Immature natural killer cell (primary cell): ENCODE results near the gene UTS2R. TPM values are rescaled to one million over a fixed set of nuclear protein-coding genes. Genes with fewer than 3 reads are reported as not detected.
"Not testable (repeated sequence)": the region's sequence is repeated elsewhere in the genome, so short reads cannot be mapped to it uniquely, and the experiment has no call there.

Experiments used
- DNase-seq, 3 donors: peaks; one replicate each; pipeline ENCODE4 v3.0.0; 2022; ENCODE audit warnings: mixed read lengths in 1 of 3
- H3K27ac Mint-ChIP-seq, 6 donors: one replicate each; pipeline ENCODE4 v1.8.0; 2020; ENCODE audit warnings: mixed read lengths in 6 of 6, mild to moderate bottlenecking in 5 of 6, inconsistent platforms in 4 of 6, moderate library complexity in 3 of 6
- H3K27me3 Mint-ChIP-seq, 3 donors: one replicate each; pipeline ENCODE4 v1.8.0; 2020 to 2021; ENCODE audit warnings: low read depth in 3 of 3, mild to moderate bottlenecking in 3 of 3, mixed read lengths in 3 of 3, moderate library complexity in 3 of 3, inconsistent platforms in 1 of 3
- H3K36me3 Mint-ChIP-seq, 3 donors: one replicate each; pipeline ENCODE4 v1.8.0; 2020; ENCODE audit warnings: mixed read lengths in 3 of 3, inconsistent platforms in 2 of 3, mild to moderate bottlenecking in 2 of 3
- H3K4me1 Mint-ChIP-seq, 2 donors: one replicate each; pipeline ENCODE4 v1.8.0; 2020; ENCODE audit warnings: inconsistent platforms in 2 of 2, mild to moderate bottlenecking in 2 of 2, mixed read lengths in 2 of 2, moderate library complexity in 1 of 2
- H3K4me3 Mint-ChIP-seq, 5 donors: one replicate each; pipeline ENCODE4 v1.8.0; 2020; ENCODE audit warnings: mild to moderate bottlenecking in 5 of 5, mixed read lengths in 5 of 5, inconsistent platforms in 3 of 5, moderate library complexity in 3 of 5
- H3K9me3 Mint-ChIP-seq, 6 donors: one replicate each; pipeline ENCODE4 v1.8.0; 2020; ENCODE audit warnings: mild to moderate bottlenecking in 6 of 6, mixed read lengths in 6 of 6, inconsistent platforms in 4 of 6, moderate library complexity in 3 of 6
- polyA plus RNA-seq, 3 donors: library from polyadenylated mRNA; unstranded; fragments of 300-500 nt; fragmentation: Illumina TruSeq; gene quantifications; one replicate each; pipeline ENCODE4 v1.2.3, GENCODE V29; 2021

The UTS2R gene
- polyA plus RNA-seq, 3 donors from 2014 or later: not detected

GRCh38 chr17:82355770-82356427, 15.7 kb upstream of the UTS2R start:
- H3K4me1 Mint-ChIP-seq: peaks cover 2 to 9% of the 10 kb centered on the region in 2 donors
- H3K36me3 Mint-ChIP-seq: no peaks in the 10 kb centered on the region
- no peaks in the 10 kb centered on the region for H3K9me3 Mint-ChIP-seq
- peaks cover 0 to 7% (median 3%) of the 10 kb centered on the region in 3 donors for H3K27me3 Mint-ChIP-seq
- no peak overlapping the region for H3K4me3 Mint-ChIP-seq
- H3K27ac Mint-ChIP-seq: no peak overlapping the region
- DNase-seq: no peak

GRCh38 chr17:82356845-82357355, 14.7 kb upstream of the UTS2R start:
- no peak for DNase-seq
- Mint-ChIP-seq H3K4me3 (no peak overlapping the region), H3K27ac (no peak overlapping the region), H3K4me1 (peaks cover 2 to 9% of the 10 kb centered on the region in 2 donors), H3K27me3 (peaks cover 0 to 7% (median 3%) of the 10 kb centered on the region in 3 donors), H3K36me3 (no peaks in the 10 kb centered on the region), H3K9me3 (no peaks in the 10 kb centered on the region)

- Mint-ChIP-seq H3K27ac (no peak overlapping the region), H3K27me3 (peaks cover 0 to 5% (median 3%) of the 10 kb centered on the region in 3 donors), H3K36me3 (no peaks in the 10 kb centered on the region), H3K4me1 (peaks cover 2 to 9% of the 10 kb centered on the region in 2 donors), H3K9me3 (no peaks in the 10 kb centered on the region), H3K4me3 (no peak overlapping the region)
- DNase-seq: no peak
These were observed 14.2 kb upstream of the UTS2R start for GRCh38 chr17:82357394-82357793.

GRCh38 chr17:82358465-82359350, 12.9 kb upstream of the UTS2R start, which contains the start of gene TEX19:
Gene TEX19 (plus strand): TSS chr17:82359247. CDS start chr17:82362151, 2,904 bp downstream.
- no peaks in the 10 kb centered on the region for H3K9me3 Mint-ChIP-seq
- H3K27me3 Mint-ChIP-seq: peaks cover 0 to 3% (median 1%) of the 10 kb centered on the region in 3 donors
- peaks cover 2 to 9% of the 10 kb centered on the region in 2 donors for H3K4me1 Mint-ChIP-seq
- peak within 1 kb of the TSS in 1 of 6 donors; percentile 21 for H3K27ac Mint-ChIP-seq
- peak within 1 kb of the TSS in 1 of 5 donors; percentile 14 for H3K4me3 Mint-ChIP-seq
- no peak for DNase-seq
- H3K36me3 Mint-ChIP-seq: no peaks in the 10 kb centered on the region

GRCh38 chr17:82359451-82360074, 12.0 kb upstream of the UTS2R start:
- not testable (repeated sequence) for H3K36me3 Mint-ChIP-seq, H3K27ac Mint-ChIP-seq, DNase-seq, H3K4me3 Mint-ChIP-seq, H3K4me1 Mint-ChIP-seq, H3K27me3 Mint-ChIP-seq, H3K9me3 Mint-ChIP-seq

GRCh38 chr17:82361885-82362633, 9.5 kb upstream of the UTS2R start:
- peaks cover 0 to 3% (median 1%) of the 10 kb centered on the region in 3 donors for H3K27me3 Mint-ChIP-seq
- H3K36me3 Mint-ChIP-seq: no peaks in the 10 kb centered on the region
- DNase-seq: no peak
- no peak overlapping the region for H3K4me3 Mint-ChIP-seq
- H3K4me1 Mint-ChIP-seq: peaks cover 2 to 9% of the 10 kb centered on the region in 2 donors
- no peaks in the 10 kb centered on the region for H3K9me3 Mint-ChIP-seq
- no peak overlapping the region for H3K27ac Mint-ChIP-seq

- Mint-ChIP-seq H3K27ac (no peak overlapping the region), H3K4me3 (no peak overlapping the region), H3K4me1 (no peaks in the 10 kb centered on the region), H3K36me3 (no peaks in the 10 kb centered on the region), H3K9me3 (no peaks in the 10 kb centered on the region), H3K27me3 (peaks cover 2 to 8% (median 4%) of the 10 kb centered on the region in 3 donors)
- no peak for DNase-seq
These were observed 5.8 kb upstream of the UTS2R start for GRCh38 chr17:82365606-82366295.

GRCh38 chr17:82366749-82367148, 4.8 kb upstream of the UTS2R start:
- Mint-ChIP-seq H3K36me3 (no peaks in the 10 kb centered on the region), H3K27me3 (peaks cover 2 to 11% (median 7%) of the 10 kb centered on the region in 3 donors), H3K27ac (no peak overlapping the region), H3K4me1 (peaks cover 0 to 1% of the 10 kb centered on the region in 2 donors), H3K4me3 (no peak overlapping the region), H3K9me3 (no peaks in the 10 kb centered on the region)
- no peak for DNase-seq

- no peak for DNase-seq
- Mint-ChIP-seq H3K36me3 (no peaks in the 10 kb centered on the region), H3K27ac (no peak overlapping the region), H3K9me3 (no peaks in the 10 kb centered on the region), H3K4me3 (no peak overlapping the region), H3K4me1 (peaks cover 0 to 4% of the 10 kb centered on the region in 2 donors), H3K27me3 (peaks cover 4 to 12% (median 7%) of the 10 kb centered on the region in 3 donors)
These were observed 3.6 kb upstream of the UTS2R start for GRCh38 chr17:82367724-82368524.

GRCh38 chr17:82369211-82369610, 2.4 kb upstream of the UTS2R start:
- Mint-ChIP-seq H3K4me1 (peaks cover 0 to 4% of the 10 kb centered on the region in 2 donors), H3K27me3 (peaks cover 10 to 15% (median 15%) of the 10 kb centered on the region in 3 donors), H3K4me3 (no peak overlapping the region), H3K27ac (no peak overlapping the region), H3K36me3 (no peaks in the 10 kb centered on the region), H3K9me3 (no peaks in the 10 kb centered on the region)
- no peak for DNase-seq

- no peak for DNase-seq
- Mint-ChIP-seq H3K4me1 (peaks cover 0 to 4% of the 10 kb centered on the region in 2 donors), H3K27ac (no peak overlapping the region), H3K36me3 (no peaks in the 10 kb centered on the region), H3K9me3 (no peaks in the 10 kb centered on the region), H3K27me3 (peaks cover 10 to 17% (median 15%) of the 10 kb centered on the region in 3 donors), H3K4me3 (peak overlapping the region in 4 of 5 donors; percentile 29 to 49 (median 43))
These were observed 863 bp upstream of the UTS2R start for GRCh38 chr17:82370471-82371332.
